ENCODE measurements around the gene ADAMTS13. TPM values are rescaled to one million over a fixed set of nuclear protein-coding genes. Genes with fewer than 3 reads are reported as not detected.
"Not testable (repeated sequence)": the region's sequence is repeated elsewhere in the genome, so short reads cannot be mapped to it uniquely, and the experiment has no call there.

Gene ADAMTS13
- total and polyA plus RNA-seq, 9 of the 15 experiments (the other 6 are each of a cell fraction or from before 2014, with no cell fraction given) = 0.03 to 0.20 (median 0.04) TPM; not detected in 4

- intact Hi-C loops (cut with micrococcal nuclease); H3K4me1 ChIP-seq (replicated peaks in 1 of 2; ENCODE audit: control insufficient read depth in 2 of 2, insufficient read depth in 2 of 2, low read length in 2 of 2); H3K4me2 ChIP-seq (ENCODE audit: insufficient read depth, low read length); CTCF ChIA-PET (ENCODE audit: low intra/inter-chr PET ratio); H3K4me3 ChIP-seq; H3K79me2 ChIP-seq (ENCODE audit: control insufficient read depth, insufficient read depth, low read length); POLR2A ChIA-PET; ATAC-seq; H3K9ac ChIP-seq (ENCODE audit: insufficient read depth in 1 of 2, low read depth in 2 of 2, low read length in 2 of 2); H3K9me3 ChIP-seq (replicated peaks; ENCODE audit: control insufficient read depth, insufficient read depth, low read depth, low read length); H3K27ac ChIP-seq (ENCODE audit: extremely low read depth, low read depth, low read length); H3K9me1 ChIP-seq (ENCODE audit: control insufficient read depth, insufficient read depth, low read length); H3K36me3 ChIP-seq (ENCODE audit: control insufficient read depth, insufficient read depth, low read length); BruUV-seq (replicated peaks); H4K20me1 ChIP-seq (replicated peaks; ENCODE audit: control insufficient read depth, insufficient read depth, low read length); DNase-seq (ENCODE audit: extremely low read depth in 1 of 4, low spot score in 3 of 4); in situ Hi-C loops (cut with MboI); FAIRE-seq; H2AFZ ChIP-seq (ENCODE audit: low read depth, low read length): not testable (repeated sequence)
- 5% methylated on average over 3 of the region's 3 CpGs for WGBS (ENCODE audit: insufficient coverage, low coverage, missing lambda C conversion rate)
- peaks cover 42 to 69% of the 10 kb centered on the region in 2 experiments; a peak in 4 of 5 replicates for H3K27me3 ChIP-seq (ENCODE audit: control insufficient read depth in 2 of 2, insufficient read depth in 2 of 2, low read length in 2 of 2)
- peak; percentile 33 for TF ChIP-seq EGR1 (conservative IDR thresholded peaks at IDR 0.05)
Measured at GRCh38 chr9:133392308-133392707, 29.9 kb upstream of the ADAMTS13 start.

GRCh38 chr9:133393399-133393798 is 28.8 kb upstream of the ADAMTS13 start:
- no peaks in the 10 kb centered on the region for H3K79me2 ChIP-seq (ENCODE audit: control insufficient read depth, insufficient read depth, low read length)
- H3K4me1 ChIP-seq (replicated peaks in 1 of 2; ENCODE audit: control insufficient read depth in 2 of 2, insufficient read depth in 2 of 2, low read length in 2 of 2) = peaks cover 0 to 7% of the 10 kb centered on the region in 2 experiments; a peak in 2 of 5 replicates
- POLR2A ChIA-PET = no interaction called here
- TF ChIP-seq GABPB2 (CRISPR knock-in tag; conservative IDR thresholded peaks at IDR 0.05) = no peak
- TF ChIP-seq, protein P1, sequence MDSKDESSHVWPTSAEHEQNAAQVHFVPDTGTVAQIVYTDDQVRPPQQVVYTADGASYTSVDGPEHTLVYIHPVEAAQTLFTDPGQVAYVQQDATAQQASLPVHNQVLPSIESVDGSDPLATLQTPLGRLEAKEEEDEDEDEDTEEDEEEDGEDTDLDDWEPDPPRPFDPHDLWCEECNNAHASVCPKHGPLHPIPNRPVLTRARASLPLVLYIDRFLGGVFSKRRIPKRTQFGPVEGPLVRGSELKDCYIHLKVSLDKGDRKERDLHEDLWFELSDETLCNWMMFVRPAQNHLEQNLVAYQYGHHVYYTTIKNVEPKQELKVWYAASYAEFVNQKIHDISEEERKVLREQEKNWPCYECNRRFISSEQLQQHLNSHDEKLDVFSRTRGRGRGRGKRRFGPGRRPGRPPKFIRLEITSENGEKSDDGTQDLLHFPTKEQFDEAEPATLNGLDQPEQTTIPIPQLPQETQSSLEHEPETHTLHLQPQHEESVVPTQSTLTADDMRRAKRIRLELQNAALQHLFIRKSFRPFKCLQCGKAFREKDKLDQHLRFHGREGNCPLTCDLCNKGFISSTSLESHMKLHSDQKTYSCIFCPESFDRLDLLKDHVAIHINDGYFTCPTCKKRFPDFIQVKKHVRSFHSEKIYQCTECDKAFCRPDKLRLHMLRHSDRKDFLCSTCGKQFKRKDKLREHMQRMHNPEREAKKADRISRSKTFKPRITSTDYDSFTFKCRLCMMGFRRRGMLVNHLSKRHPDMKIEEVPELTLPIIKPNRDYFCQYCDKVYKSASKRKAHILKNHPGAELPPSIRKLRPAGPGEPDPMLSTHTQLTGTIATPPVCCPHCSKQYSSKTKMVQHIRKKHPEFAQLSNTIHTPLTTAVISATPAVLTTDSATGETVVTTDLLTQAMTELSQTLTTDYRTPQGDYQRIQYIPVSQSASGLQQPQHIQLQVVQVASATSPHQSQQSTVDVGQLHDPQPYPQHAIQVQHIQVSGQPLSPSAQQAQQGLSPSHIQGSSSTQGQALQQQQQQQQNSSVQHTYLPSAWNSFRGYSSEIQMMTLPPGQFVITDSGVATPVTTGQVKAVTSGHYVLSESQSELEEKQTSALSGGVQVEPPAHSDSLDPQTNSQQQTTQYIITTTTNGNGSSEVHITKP (IDR thresholded peaks at IDR 0.05; ENCODE audit: partially characterized antibody) = no peak
- TF ChIP-seq CREBBP (IDR thresholded peaks at IDR 0.05; ENCODE audit: low read depth, low read length) = peak; percentile 44
- intact Hi-C loops (cut with micrococcal nuclease) = no loop called here
- CTCF ChIA-PET (ENCODE audit: low intra/inter-chr PET ratio) = no interaction called here
- peaks cover 9% of the 10 kb centered on the region; the same call in 1 of the 2 replicates for H4K20me1 ChIP-seq (replicated peaks; ENCODE audit: control insufficient read depth, insufficient read depth, low read length)
- BruUV-seq (replicated peaks) = no TSS peak
- H3K4me3 ChIP-seq = no peak overlapping the region
- no peak overlapping the region for H3K4me2 ChIP-seq (ENCODE audit: insufficient read depth, low read length)
- H3K9me1 ChIP-seq (ENCODE audit: control insufficient read depth, insufficient read depth, low read length) = peaks cover 2% of the 10 kb centered on the region
- 0% methylated on average over 2 of the region's 3 CpGs for WGBS (ENCODE audit: insufficient coverage, low coverage, missing lambda C conversion rate)
- FAIRE-seq (no peak), DNase-seq (ENCODE audit: extremely low read depth in 1 of 4, low spot score in 3 of 4) (no peak), ATAC-seq (no peak)
- in situ Hi-C loops (cut with MboI) = no loop called here
- H3K9ac ChIP-seq (ENCODE audit: insufficient read depth in 1 of 2, low read depth in 2 of 2, low read length in 2 of 2) = no peak overlapping the region
- H3K27ac ChIP-seq (ENCODE audit: extremely low read depth, low read depth, low read length) = no peak overlapping the region
- no peak overlapping the region for H2AFZ ChIP-seq (ENCODE audit: low read depth, low read length)
- no peaks in the 10 kb centered on the region for H3K36me3 ChIP-seq (ENCODE audit: control insufficient read depth, insufficient read depth, low read length)
- peaks cover 36 to 63% of the 10 kb centered on the region in 2 experiments; a peak in 4 of 5 replicates for H3K27me3 ChIP-seq (ENCODE audit: control insufficient read depth in 2 of 2, insufficient read depth in 2 of 2, low read length in 2 of 2)
- no peaks in the 10 kb centered on the region for H3K9me3 ChIP-seq (replicated peaks; ENCODE audit: control insufficient read depth, insufficient read depth, low read depth, low read length)
